GM20000 (cell line): ENCODE results near the gene SLC12A6.

ENCODE experiments used
- DNase-seq: peaks from one replicate; pipeline ENCODE4 v3.0.0; 2012; ENCODE audit warnings: low spot score
- TF ChIP-seq, protein P1 (sequence below): IDR thresholded peaks from 2 replicates; pipeline ENCODE4 v1.5.1; 2012; ENCODE audit warnings: mild to moderate bottlenecking, control low read depth; ENCODE audit errors: extremely low read depth, missing control alignments

SLC12A6 gene

DNA sequence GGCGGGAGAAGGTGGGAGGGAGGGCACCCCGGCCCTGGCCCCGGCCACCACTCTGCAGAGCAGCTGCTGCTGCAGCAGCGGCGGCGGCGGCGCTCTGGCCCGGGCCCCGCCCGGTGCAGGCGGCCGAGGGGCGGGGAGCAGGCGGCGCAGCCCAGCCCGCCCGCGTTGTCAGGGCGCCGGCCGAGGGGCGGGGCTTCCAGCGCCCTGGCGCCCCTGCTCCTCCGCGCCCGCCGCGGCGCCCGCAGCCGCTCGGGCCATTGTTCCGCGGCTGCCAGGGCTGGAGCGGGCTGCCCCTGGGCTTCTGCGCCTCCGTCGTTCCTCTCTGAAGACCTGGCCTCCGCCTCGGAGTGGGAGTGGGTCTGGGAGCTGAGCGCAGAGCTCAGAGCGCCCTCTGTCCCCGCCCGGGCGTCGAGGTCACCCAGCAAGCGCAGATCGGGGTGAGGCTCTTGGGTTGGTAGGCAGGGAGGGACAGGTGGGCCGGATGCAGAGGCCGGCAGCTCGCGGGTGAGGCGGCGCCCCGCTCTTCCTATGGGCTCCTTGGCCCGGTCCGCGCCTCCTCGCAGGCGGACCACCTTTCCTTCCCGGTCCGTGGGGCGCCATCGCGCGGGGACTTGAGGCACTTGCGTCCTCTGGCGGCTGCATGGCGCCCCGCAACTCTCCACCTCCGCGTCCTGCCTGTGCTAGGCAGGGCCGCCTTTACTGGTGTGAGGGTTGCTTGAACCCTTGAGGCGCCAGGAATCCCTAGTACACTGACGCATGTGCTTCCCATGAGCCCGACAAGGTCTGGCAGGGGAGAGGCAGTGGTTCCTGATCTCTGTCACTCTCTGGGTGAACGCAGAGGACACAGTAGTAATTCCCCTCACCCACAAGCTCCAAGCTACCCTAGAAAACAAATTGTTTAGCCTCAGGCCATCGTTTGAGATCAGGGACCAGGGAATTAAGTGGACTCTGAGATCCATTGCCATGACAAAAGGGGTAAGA is 29.8 kb upstream of the SLC12A6 start, which contains the start of gene LPCAT4:
Gene LPCAT4 (minus strand): TSS at position 96 of the 981 bp plus-strand sequence. CDS start 96 bp downstream, outside the sequence.
- TF ChIP-seq, protein P1, sequence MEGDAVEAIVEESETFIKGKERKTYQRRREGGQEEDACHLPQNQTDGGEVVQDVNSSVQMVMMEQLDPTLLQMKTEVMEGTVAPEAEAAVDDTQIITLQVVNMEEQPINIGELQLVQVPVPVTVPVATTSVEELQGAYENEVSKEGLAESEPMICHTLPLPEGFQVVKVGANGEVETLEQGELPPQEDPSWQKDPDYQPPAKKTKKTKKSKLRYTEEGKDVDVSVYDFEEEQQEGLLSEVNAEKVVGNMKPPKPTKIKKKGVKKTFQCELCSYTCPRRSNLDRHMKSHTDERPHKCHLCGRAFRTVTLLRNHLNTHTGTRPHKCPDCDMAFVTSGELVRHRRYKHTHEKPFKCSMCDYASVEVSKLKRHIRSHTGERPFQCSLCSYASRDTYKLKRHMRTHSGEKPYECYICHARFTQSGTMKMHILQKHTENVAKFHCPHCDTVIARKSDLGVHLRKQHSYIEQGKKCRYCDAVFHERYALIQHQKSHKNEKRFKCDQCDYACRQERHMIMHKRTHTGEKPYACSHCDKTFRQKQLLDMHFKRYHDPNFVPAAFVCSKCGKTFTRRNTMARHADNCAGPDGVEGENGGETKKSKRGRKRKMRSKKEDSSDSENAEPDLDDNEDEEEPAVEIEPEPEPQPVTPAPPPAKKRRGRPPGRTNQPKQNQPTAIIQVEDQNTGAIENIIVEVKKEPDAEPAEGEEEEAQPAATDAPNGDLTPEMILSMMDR = peak; percentile 90
- peak; percentile 98 for DNase-seq

- TF ChIP-seq, protein P1 = no peak
- DNase-seq = peak; percentile 62
Measured at GRCh38 chr15:34366271-34367065, 28.9 kb upstream of the SLC12A6 start.

DNA sequence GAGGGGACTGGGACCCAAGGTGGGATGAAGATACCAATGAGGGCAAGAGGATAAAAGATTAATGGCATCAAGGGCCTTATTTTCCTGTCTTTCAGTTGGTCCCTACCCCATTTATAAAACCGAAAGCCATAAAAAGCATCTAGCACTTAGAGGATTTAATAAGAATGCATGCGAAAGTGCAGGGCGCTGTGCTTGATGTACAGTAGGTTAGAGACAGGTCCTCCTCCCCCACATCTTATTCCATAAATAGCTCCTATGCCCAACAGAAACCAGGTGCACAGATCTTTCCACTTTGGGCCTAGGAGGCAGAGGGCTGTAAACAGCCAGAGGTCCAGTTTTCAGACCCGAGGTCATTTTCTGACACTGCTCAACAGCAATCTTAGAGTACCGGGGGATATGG is 28.3 kb upstream of the SLC12A6 start:
- DNase-seq = no peak
- TF ChIP-seq, protein P1 = no peak

GRCh38 chr15:34365091-34365825 is 27.7 kb upstream of the SLC12A6 start:
- TF ChIP-seq, protein P1 = no peak
- DNase-seq = peak; percentile 30

DNA sequence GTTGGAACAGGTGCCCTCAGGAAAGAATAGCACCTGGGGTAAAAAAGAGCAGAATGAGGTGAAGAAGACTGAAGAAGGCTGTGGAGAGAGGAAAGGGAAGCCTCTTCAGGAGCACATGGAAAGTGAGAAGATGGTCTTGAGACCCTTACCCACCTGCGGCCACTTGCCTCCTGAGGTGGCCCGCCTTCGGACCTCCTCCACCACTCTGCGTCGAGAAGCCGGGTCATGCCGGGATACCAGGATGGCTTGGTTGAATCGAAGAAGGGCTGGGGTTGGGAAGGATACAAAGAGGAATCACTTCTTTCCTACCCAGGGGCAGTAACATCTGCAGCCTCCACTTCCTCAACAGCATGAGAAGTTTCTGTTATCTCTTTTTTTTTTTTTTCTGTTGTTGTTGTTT is 26.5 kb upstream of the SLC12A6 start:
- DNase-seq = no peak
- TF ChIP-seq, protein P1 = no peak

- no peak for DNase-seq
- TF ChIP-seq, protein P1 = no peak
Measured at GRCh38 chr15:34362047-34362773, 24.6 kb upstream of the SLC12A6 start.
